ENCODE data around the gene SREK1IP1.
"Not testable (repeated sequence)": the region's sequence is repeated elsewhere in the genome, so short reads cannot be mapped to it uniquely, and the experiment has no call there.

Gene SREK1IP1

GRCh38 chr5:64758901-64759300 is 9.6 kb downstream of the SREK1IP1 start:
- H3K4me1 ChIP-seq (ENCODE audit: control insufficient read depth, insufficient read depth, low read length) = no peaks in the 10 kb centered on the region
- H3K27me3 ChIP-seq (ENCODE audit: control insufficient read depth, insufficient read depth, low read length) = no peaks in the 10 kb centered on the region
- H3K36me3 ChIP-seq (ENCODE audit: control insufficient read depth, insufficient read depth, low read length) = no peaks in the 10 kb centered on the region
- no peak overlapping the region for H3K4me3 ChIP-seq (ENCODE audit: low read length)
- no peak overlapping the region for H3K9ac ChIP-seq (ENCODE audit: low read length)
- H3K9me3 ChIP-seq (ENCODE audit: control insufficient read depth, low read length) = no peaks in the 10 kb centered on the region

GRCh38 chr5:64754066-64754465 is 14.4 kb downstream of the SREK1IP1 start:
- Histone ChIP-seq H3K9me3 (ENCODE audit: control insufficient read depth, low read length) (no peaks in the 10 kb centered on the region), H3K9ac (ENCODE audit: low read length) (no peak overlapping the region), H3K36me3 (ENCODE audit: control insufficient read depth, insufficient read depth, low read length) (no peaks in the 10 kb centered on the region)

GRCh38 chr5:64749385-64749784 is 19.1 kb downstream of the SREK1IP1 start:
- Histone ChIP-seq H3K36me3 (ENCODE audit: control insufficient read depth, insufficient read depth, low read length) (no peaks in the 10 kb centered on the region), H3K27me3 (ENCODE audit: control insufficient read depth, insufficient read depth, low read length) (no peaks in the 10 kb centered on the region), H3K4me3 (ENCODE audit: low read length) (no peak overlapping the region), H3K4me1 (ENCODE audit: control insufficient read depth, insufficient read depth, low read length) (no peaks in the 10 kb centered on the region), H3K9ac (ENCODE audit: low read length) (no peak overlapping the region), H3K9me3 (ENCODE audit: control insufficient read depth, low read length) (no peaks in the 10 kb centered on the region)

More at GRCh38 chr5:64754066-64754465, 14.4 kb downstream of the SREK1IP1 start:
- Histone ChIP-seq H3K4me3 (ENCODE audit: low read length) (no peak overlapping the region), H3K4me1 (ENCODE audit: control insufficient read depth, insufficient read depth, low read length) (no peaks in the 10 kb centered on the region), H3K27me3 (ENCODE audit: control insufficient read depth, insufficient read depth, low read length) (no peaks in the 10 kb centered on the region)

DNA sequence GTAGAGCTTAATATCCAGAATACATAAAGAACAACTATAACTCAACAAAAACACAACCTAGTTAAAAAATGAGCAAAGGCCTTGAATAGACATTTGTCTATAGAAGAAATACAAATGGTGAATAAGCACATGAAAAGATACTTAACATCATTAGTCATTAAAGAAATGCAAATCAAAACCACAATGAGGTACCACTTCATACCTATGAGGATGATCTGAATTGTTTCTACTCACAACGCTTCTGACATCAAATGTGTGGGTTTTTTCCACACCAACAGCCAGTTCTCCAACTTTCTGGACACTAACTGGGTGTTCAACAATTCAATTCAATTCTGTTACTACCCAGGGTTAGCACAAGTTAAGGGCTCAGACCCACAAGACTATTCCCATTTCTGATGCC is 22.0 kb downstream of the SREK1IP1 start:
- Histone ChIP-seq H3K9ac (ENCODE audit: low read length) (no peak overlapping the region), H3K36me3 (ENCODE audit: control insufficient read depth, insufficient read depth, low read length) (no peaks in the 10 kb centered on the region), H3K4me1 (ENCODE audit: control insufficient read depth, insufficient read depth, low read length) (no peaks in the 10 kb centered on the region), H3K27me3 (ENCODE audit: control insufficient read depth, insufficient read depth, low read length) (no peaks in the 10 kb centered on the region), H3K9me3 (ENCODE audit: control insufficient read depth, low read length) (no peaks in the 10 kb centered on the region), H3K4me3 (ENCODE audit: low read length) (no peak overlapping the region)

- no peaks in the 10 kb centered on the region for H3K9me3 ChIP-seq (ENCODE audit: control insufficient read depth, low read length)
- H3K4me1 ChIP-seq (ENCODE audit: control insufficient read depth, insufficient read depth, low read length) = no peaks in the 10 kb centered on the region
- H3K9ac ChIP-seq (ENCODE audit: low read length) = no peak overlapping the region
- H3K27me3 ChIP-seq (ENCODE audit: control insufficient read depth, insufficient read depth, low read length) = no peaks in the 10 kb centered on the region
- H3K4me3 ChIP-seq (ENCODE audit: low read length) = no peak overlapping the region
- no peaks in the 10 kb centered on the region for H3K36me3 ChIP-seq (ENCODE audit: control insufficient read depth, insufficient read depth, low read length)
Observed at GRCh38 chr5:64744914-64745313, 23.6 kb downstream of the SREK1IP1 start.

GRCh38 chr5:64742821-64743220 is 25.7 kb downstream of the SREK1IP1 start:
- H3K9me3 ChIP-seq (ENCODE audit: control insufficient read depth, low read length) = no peaks in the 10 kb centered on the region
- H3K36me3 ChIP-seq (ENCODE audit: control insufficient read depth, insufficient read depth, low read length) = no peaks in the 10 kb centered on the region
- H3K9ac ChIP-seq (ENCODE audit: low read length) = no peak overlapping the region
- H3K27me3 ChIP-seq (ENCODE audit: control insufficient read depth, insufficient read depth, low read length) = no peaks in the 10 kb centered on the region
- H3K4me1 ChIP-seq (ENCODE audit: control insufficient read depth, insufficient read depth, low read length) = no peaks in the 10 kb centered on the region
- no peak overlapping the region for H3K4me3 ChIP-seq (ENCODE audit: low read length)

DNA sequence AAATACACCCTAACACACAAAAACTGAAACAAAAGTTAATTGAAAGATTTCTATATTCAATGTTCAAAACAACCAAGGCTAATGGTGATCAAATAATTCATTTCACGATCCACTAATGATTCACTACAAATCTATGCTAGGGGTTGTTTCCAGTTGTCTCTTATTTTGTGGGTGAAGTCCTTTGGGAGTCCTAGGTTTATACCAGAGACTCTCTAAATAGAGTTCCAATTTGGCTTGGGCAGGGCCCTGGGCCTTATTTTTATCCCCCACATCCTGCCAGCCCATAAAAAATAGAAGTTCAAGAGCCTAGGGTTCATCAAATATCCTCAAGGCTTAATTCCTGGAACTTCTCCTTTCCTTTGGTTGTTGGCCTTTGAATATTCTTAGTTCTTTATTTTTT is 26.1 kb downstream of the SREK1IP1 start:
- H3K9ac ChIP-seq (ENCODE audit: low read length) = no peak overlapping the region
- no peak overlapping the region for H3K4me3 ChIP-seq (ENCODE audit: low read length)
- H3K4me1 ChIP-seq (ENCODE audit: control insufficient read depth, insufficient read depth, low read length) = no peaks in the 10 kb centered on the region
- H3K27me3 ChIP-seq (ENCODE audit: control insufficient read depth, insufficient read depth, low read length) = no peaks in the 10 kb centered on the region
- no peaks in the 10 kb centered on the region for H3K36me3 ChIP-seq (ENCODE audit: control insufficient read depth, insufficient read depth, low read length)
- no peaks in the 10 kb centered on the region for H3K9me3 ChIP-seq (ENCODE audit: control insufficient read depth, low read length)

DNA sequence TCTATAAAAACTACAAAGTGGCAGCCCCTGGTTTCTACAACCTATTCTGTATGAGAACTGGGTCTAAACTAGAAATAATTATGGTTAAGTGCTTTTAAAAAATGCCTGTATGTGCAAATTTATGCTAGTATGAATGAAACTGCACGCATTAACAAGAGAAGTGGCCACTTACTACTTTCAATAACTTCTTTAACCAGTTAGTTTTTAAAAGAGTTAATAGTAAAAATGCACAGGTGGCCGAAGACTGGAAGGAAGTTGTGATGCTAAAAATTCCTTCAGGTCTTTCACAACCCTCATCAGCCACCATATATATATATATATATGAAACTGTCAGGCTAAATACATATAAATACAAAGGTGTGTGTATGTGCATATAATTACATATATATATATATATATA is 41.3 kb downstream of the SREK1IP1 start:
- no peak overlapping the region for H3K9ac ChIP-seq (ENCODE audit: low read length)
- no peaks in the 10 kb centered on the region for H3K36me3 ChIP-seq (ENCODE audit: control insufficient read depth, insufficient read depth, low read length)
- no peaks in the 10 kb centered on the region for H3K4me1 ChIP-seq (ENCODE audit: control insufficient read depth, insufficient read depth, low read length)
- no peaks in the 10 kb centered on the region for H3K9me3 ChIP-seq (ENCODE audit: control insufficient read depth, low read length)
- H3K4me3 ChIP-seq (ENCODE audit: low read length) = no peak overlapping the region
- no peaks in the 10 kb centered on the region for H3K27me3 ChIP-seq (ENCODE audit: control insufficient read depth, insufficient read depth, low read length)

GRCh38 chr5:64722588-64722987 is 45.9 kb downstream of the SREK1IP1 start:
- no peaks in the 10 kb centered on the region for H3K36me3 ChIP-seq (ENCODE audit: control insufficient read depth, insufficient read depth, low read length)
- no peaks in the 10 kb centered on the region for H3K4me1 ChIP-seq (ENCODE audit: control insufficient read depth, insufficient read depth, low read length)

DNA sequence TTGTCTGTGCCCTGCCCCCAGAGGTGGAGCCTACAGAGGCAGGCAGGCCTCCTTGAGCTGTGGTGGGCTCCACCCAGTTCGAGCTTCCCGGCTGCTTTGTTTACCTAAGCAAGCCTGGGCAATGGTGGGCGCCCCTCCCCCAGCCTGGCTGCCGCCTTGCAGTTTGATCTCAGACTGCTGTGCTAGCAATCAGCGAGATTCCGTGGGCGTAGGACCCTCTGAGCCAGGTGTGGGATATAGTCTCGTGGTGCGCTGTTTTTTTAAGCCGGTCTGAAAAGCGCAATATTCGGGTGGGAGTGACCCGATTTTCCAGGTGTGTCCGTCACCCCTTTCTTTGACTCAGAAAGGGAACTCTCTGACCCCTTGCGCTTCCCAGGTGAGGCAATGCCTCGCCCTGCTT is 54.0 kb downstream of the SREK1IP1 start:
- H3K4me1 ChIP-seq (ENCODE audit: control insufficient read depth, insufficient read depth, low read length); H3K36me3 ChIP-seq (ENCODE audit: control insufficient read depth, insufficient read depth, low read length); H3K9me3 ChIP-seq (ENCODE audit: control insufficient read depth, low read length): not testable (repeated sequence)

More at GRCh38 chr5:64722588-64722987, 45.9 kb downstream of the SREK1IP1 start:
- Histone ChIP-seq H3K9me3 (ENCODE audit: control insufficient read depth, low read length) (no peaks in the 10 kb centered on the region), H3K9ac (ENCODE audit: low read length) (no peak overlapping the region), H3K27me3 (ENCODE audit: control insufficient read depth, insufficient read depth, low read length) (no peaks in the 10 kb centered on the region), H3K4me3 (ENCODE audit: low read length) (no peak overlapping the region)

GRCh38 chr5:64707191-64707590 is 61.3 kb downstream of the SREK1IP1 start:
- Histone ChIP-seq H3K4me3 (ENCODE audit: low read length) (no peak overlapping the region), H3K27me3 (ENCODE audit: control insufficient read depth, insufficient read depth, low read length) (no peaks in the 10 kb centered on the region), H3K36me3 (ENCODE audit: control insufficient read depth, insufficient read depth, low read length) (no peaks in the 10 kb centered on the region), H3K9me3 (ENCODE audit: control insufficient read depth, low read length) (no peaks in the 10 kb centered on the region), H3K4me1 (ENCODE audit: control insufficient read depth, insufficient read depth, low read length) (no peaks in the 10 kb centered on the region), H3K9ac (ENCODE audit: low read length) (no peak overlapping the region)

More for the DNA sequence above, 54.0 kb downstream of the SREK1IP1 start:
- H3K27me3 ChIP-seq (ENCODE audit: control insufficient read depth, insufficient read depth, low read length); H3K9ac ChIP-seq (ENCODE audit: low read length); H3K4me3 ChIP-seq (ENCODE audit: low read length): not testable (repeated sequence)

DNA sequence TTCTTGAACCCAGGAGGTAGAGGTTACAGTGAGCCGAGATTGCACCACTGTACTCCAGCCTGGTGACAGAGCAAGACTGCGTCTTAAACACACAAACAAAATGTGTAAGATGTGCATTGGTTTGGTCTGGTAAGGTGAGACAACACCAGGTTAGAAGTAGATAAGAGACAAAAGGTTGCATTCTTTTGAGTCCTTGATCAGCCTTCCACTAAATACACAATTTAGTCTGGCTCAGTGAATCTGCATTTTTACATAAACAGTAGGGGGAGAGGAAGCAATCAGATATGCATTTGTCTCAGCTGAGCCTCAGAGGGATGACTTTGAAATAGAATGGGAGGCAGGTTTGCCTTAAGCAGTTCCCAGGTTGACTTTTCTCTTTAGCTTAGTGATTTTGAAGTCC is 62.4 kb downstream of the SREK1IP1 start:
- not testable (repeated sequence) for H3K4me3 ChIP-seq (ENCODE audit: low read length); H3K9ac ChIP-seq (ENCODE audit: low read length); H3K4me1 ChIP-seq (ENCODE audit: control insufficient read depth, insufficient read depth, low read length); H3K9me3 ChIP-seq (ENCODE audit: control insufficient read depth, low read length); H3K27me3 ChIP-seq (ENCODE audit: control insufficient read depth, insufficient read depth, low read length); H3K36me3 ChIP-seq (ENCODE audit: control insufficient read depth, insufficient read depth, low read length)

- H3K36me3 ChIP-seq (ENCODE audit: control insufficient read depth, insufficient read depth, low read length) = no peaks in the 10 kb centered on the region
- no peaks in the 10 kb centered on the region for H3K27me3 ChIP-seq (ENCODE audit: control insufficient read depth, insufficient read depth, low read length)
- H3K9me3 ChIP-seq (ENCODE audit: control insufficient read depth, low read length) = no peaks in the 10 kb centered on the region
- H3K4me1 ChIP-seq (ENCODE audit: control insufficient read depth, insufficient read depth, low read length) = no peaks in the 10 kb centered on the region
- no peak overlapping the region for H3K9ac ChIP-seq (ENCODE audit: low read length)
- no peak overlapping the region for H3K4me3 ChIP-seq (ENCODE audit: low read length)
Observed at GRCh38 chr5:64700765-64701164, 67.7 kb downstream of the SREK1IP1 start.
